Activated CD4-positive, alpha-beta T cell treated with anti-CD3 and anti-CD28 coated beads, Interleukin-2, Interleukin-4, amounts not matched to agents 100 ng/mL and 50 ng/mL, durations not matched to agents 16 hours and 8 hours (primary cell): ENCODE data around the gene RPL38.
A peak's percentile ranks its signal among the peaks of the same experiment; 100 is the strongest.
"Not testable (repeated sequence)": the region's sequence is repeated elsewhere in the genome, so short reads cannot be mapped to it uniquely, and the experiment has no call there.

Experiments used
- DNase-seq: peaks from one replicate; pipeline ENCODE4 v3.0.0-alpha.2; 2020; ENCODE audit warnings: low spot score

The RPL38 gene

GRCh38 chr17:74185571-74186185 is 17.8 kb upstream of the RPL38 start:
- no peak for DNase-seq

- DNase-seq = no peak
Observed at GRCh38 chr17:74186498-74186897, 17.0 kb upstream of the RPL38 start.

DNA sequence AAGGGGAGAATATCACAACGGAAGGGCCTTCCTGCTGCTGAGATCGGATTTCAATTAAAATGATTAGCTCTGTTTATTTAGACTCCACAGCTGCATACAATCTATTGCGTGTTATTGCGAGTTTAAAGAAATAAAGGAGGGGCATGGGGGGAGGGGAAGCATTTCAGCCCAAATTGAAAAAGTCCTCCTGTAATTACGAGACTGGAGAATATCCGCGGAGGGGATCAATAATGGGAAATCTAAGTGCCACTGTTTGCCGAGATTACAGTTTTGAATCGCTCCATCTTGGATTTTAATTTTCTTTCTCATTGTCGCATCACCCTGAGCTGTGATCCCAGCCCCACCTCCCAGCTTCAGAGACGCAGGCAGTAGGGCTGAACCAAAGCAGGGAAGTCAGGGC is 15.7 kb upstream of the RPL38 start:
- DNase-seq = no peak

GRCh38 chr17:74188687-74189086 is 14.8 kb upstream of the RPL38 start:
- not testable (repeated sequence) for DNase-seq

- no peak for DNase-seq
Observed at GRCh38 chr17:74190154-74190553, 13.3 kb upstream of the RPL38 start.

- no peak for DNase-seq
Observed at GRCh38 chr17:74190807-74191406, 12.6 kb upstream of the RPL38 start.

DNA sequence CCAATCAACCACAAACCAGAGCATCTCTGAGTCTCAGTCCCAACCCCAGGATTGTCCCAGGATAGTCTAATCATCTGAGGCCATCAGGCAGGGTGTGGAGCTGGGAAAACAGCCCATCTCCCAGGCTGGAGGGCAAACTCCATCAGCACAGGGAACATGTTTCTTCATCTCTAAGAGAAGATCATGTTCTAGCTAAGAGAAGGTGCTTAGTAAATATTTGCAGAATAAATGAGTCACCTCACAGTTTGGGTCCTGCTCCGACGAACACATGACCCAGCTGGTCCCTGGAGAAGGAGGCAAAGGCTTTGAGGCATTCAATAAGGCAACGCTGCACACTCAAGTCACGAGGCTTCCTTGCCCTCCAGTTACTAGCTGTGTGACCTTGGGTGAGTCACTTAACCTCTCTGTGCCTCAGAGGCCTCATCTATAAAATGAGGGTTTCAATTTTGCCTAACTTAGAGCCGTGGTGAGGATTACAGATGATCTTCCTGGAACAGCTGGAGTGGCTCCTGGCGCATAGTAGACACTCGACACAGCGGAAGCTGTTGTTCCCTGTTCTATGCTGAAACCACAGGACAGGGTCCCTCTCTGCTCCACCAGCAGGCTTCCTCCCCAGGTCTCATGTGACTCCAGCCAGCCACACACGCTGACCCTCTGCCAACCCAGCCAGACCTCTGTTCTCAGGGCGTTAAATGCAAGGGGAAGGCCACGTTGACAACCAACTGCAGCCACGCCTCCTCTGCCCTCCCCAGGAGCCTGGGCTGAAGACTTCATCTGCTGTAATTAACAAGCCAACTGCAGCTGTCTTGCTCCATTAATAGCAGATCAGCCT is 10.3 kb upstream of the RPL38 start:
- DNase-seq = no peak

DNA sequence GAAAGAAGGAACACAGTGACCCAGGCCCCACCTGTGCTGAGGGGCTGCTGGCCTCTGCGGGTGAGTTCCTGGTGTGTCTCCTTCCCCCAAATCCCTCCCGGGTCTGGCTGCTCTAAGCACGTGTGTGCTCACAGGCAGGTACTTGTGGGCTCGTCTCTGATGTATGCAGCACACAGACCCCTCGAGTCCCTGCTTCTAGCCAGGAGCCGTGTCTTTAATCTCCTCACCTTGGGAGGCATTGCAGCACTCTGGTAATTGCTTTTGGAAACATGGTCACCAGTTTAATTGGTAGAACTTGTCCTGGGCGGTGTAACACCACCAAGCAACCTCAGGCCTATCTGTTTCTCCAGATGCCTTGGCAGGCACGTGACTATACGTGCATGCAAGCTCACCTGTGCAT is 8.8 kb upstream of the RPL38 start:
- DNase-seq = no peak

DNA sequence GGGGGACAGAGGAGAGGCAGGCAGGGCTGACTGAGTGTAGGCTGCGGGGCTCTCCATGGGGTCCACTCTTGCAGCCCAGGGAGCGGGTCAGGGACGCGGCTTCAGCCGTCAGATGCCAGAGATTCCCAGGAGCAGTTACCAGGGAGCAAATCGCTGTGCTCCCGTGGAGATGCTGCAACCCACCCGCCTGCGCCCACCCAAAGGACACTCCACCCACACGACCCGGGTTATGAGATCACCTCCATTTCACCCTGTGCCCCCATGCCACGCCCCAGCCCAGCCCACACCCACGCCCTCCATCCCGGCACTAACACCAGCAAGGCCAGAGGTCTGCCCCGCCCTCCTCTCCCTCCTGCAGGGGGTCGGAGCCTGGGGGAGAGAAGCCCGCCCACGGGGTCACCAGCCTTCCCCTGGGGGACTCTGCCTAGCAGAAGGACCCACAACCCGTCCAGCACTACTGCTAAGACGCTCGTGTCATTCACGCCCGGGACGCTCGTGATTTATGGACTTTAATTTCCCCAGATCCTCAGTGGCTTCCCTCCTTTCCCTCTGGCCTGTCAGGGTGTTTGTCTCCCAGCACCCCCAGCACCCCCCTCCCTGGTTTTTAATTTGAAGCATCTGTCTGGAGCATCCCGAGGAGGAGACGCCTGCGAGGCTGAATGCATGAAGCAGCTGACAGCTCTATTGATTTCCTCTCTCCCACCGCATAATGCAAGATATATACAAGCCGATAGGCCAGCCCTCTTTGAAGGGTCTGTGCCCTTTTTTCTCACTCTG is 6.7 kb upstream of the RPL38 start:
- DNase-seq = no peak

GRCh38 chr17:74197801-74198200 is 5.7 kb upstream of the RPL38 start:
- DNase-seq = no peak

GRCh38 chr17:74198694-74199093 is 4.8 kb upstream of the RPL38 start:
- no peak for DNase-seq

- peak; percentile 73 for DNase-seq
Observed at GRCh38 chr17:74199306-74200092, 4.0 kb upstream of the RPL38 start.

GRCh38 chr17:74200112-74200511 is 3.4 kb upstream of the RPL38 start:
- DNase-seq = no peak

DNA sequence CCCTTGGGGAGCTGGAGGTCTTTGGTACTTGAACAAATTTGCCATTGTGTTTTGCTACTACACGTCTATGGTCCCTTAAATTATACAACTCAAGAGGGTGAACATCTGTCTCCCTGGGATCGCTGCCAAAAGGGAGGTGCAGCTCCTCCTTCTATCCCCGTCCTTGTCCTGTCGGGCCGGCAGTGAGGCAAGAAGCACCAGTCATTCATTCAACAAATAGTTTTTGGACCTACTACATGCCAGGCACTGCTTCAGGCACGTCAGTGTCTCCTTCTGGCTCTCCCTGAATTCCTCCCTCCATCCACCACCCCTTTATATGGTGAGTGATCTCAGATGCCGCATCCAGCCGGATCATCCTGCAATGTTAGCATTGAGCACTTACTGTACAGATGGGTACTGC is 2.2 kb upstream of the RPL38 start:
- DNase-seq = no peak

GRCh38 chr17:74201948-74202347 is 1.5 kb upstream of the RPL38 start:
- DNase-seq = no peak

DNA sequence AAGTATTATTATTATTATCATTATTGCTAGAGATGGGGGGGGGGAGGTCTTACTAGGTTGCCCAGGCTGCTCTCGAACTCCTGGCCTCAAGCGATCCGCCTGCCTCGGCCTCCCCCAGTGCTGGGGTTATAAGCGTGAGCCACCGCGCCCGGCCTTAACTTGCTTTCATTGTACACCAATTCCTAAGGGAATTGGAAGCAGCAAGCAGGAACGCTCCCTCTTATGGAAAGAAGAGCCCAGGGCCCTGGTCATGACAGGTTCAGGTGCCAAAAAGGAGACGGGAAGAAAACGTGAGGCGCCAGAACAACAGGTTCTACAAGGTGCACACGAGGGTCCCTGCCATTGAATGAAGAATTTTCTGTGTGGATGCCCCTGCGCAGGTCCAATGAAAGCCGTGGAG is 540 bp upstream of the RPL38 start:
- no peak for DNase-seq

DNA sequence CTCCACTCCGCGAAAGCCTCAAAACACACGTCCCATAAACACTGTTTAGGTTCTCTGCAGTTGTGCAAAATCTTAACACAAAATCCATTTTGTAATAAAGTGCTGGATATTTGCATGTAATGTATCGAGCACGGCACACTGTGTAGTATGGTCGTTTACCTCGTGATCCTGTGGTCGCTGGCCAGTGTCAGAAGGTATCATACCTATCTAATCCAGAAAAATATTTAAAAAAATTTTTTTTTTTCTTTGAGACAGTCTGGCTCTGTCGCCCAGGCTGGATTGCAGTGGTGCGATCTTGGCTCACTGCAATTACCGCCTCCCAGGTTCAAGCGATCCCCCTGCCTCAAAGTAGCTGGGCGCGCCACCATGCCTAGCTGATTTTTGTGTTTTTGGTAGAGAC is 996 bp downstream of the RPL38 start:
- no peak for DNase-seq

DNA sequence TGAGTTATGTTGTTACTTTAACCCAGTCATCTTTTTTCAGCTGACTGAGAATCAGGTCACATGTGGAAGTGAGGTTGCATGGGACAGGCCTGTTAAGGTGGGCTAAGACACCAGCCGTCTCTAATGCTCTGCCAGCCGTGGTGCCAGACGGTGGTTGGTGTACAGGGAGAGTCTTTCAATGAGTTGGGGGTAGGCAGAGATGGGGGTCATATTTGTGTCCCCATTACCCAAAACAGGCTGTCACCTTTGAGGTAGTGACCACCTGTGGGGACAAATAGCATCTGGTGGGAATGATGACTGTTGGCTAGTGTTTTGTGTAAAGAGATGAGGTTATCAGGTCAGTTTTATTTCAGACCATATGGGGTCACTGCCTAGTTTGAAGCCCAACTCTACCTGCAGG is 1.8 kb downstream of the RPL38 start:
- no peak for DNase-seq

- DNase-seq = no peak
Observed at GRCh38 chr17:74206332-74206818, 2.9 kb downstream of the RPL38 start.

GRCh38 chr17:74210191-74211140 is 7.0 kb downstream of the RPL38 start:
- DNase-seq = peak; percentile 81
